Hepatocyte (in vitro differentiated cells): ENCODE results near the gene SBF2. TPM values are rescaled to one million over a fixed set of nuclear protein-coding genes. Genes with fewer than 3 reads are reported as not detected.

Experiments used
- DNase-seq: peaks from one replicate; pipeline ENCODE4 v3.0.0-alpha.2; 2016; ENCODE audit warnings: low spot score
- H2AFZ ChIP-seq: fragments of 200-600 bp; sonication (generic); 2 replicates; pipeline ENCODE4 v1.6.0; 2016; ENCODE audit warnings: antibody characterized with exemption, mild to moderate bottlenecking
- H3K27ac ChIP-seq: fragments of 200-600 bp; sonication (generic); 2 replicates; pipeline ENCODE4 v1.5.1; 2016; ENCODE audit warnings: mild to moderate bottlenecking
- H3K27me3 ChIP-seq: fragments of 200-600 bp; sonication (generic); 2 replicates; pipeline ENCODE4 v1.6.1; 2016
- H3K36me3 ChIP-seq: fragments of 200-600 bp; sonication (generic); replicated peaks from 2 replicates; pipeline ENCODE4 v1.5.1; 2016; ENCODE audit warnings: low read depth; ENCODE audit not compliant: insufficient read depth
- H3K4me1 ChIP-seq: fragments of 200-600 bp; sonication (generic); 2 replicates; pipeline ENCODE4 v1.5.1; 2016; ENCODE audit warnings: mild to moderate bottlenecking, moderate library complexity; ENCODE audit not compliant: insufficient read depth
- H3K4me2 ChIP-seq: fragments of 200-600 bp; sonication (generic); 2 replicates; pipeline ENCODE4 v1.6.0; 2016
- H3K4me3 ChIP-seq: fragments of 200-600 bp; sonication (generic); 2 replicates; pipeline ENCODE4 v1.5.1; 2016; ENCODE audit warnings: mild to moderate bottlenecking
- H3K79me2 ChIP-seq: fragments of 200-600 bp; sonication (generic); 2 replicates; pipeline ENCODE4 v1.6.0; 2017; ENCODE audit warnings: mild to moderate bottlenecking
- H3K9me2 ChIP-seq: fragments of 200-600 bp; sonication (generic); replicated peaks from 2 replicates; pipeline ENCODE4 v1.6.0; 2017; ENCODE audit warnings: mild to moderate bottlenecking; ENCODE audit not compliant: insufficient read depth
- H3K9me3 ChIP-seq: fragments of 200-600 bp; sonication (generic); 2 replicates; pipeline ENCODE4 v1.5.1; 2016; ENCODE audit warnings: low read depth, mild to moderate bottlenecking
- H4K20me1 ChIP-seq: fragments of 200-600 bp; sonication (generic); 2 replicates; pipeline ENCODE4 v1.6.0; 2016; ENCODE audit warnings: mild to moderate bottlenecking; ENCODE audit not compliant: insufficient read depth, poor library complexity, severe bottlenecking
- EZH2 ChIP-seq: fragments of 200-600 bp; sonication (generic); IDR thresholded peaks from 2 replicates; pipeline ENCODE4 v1.6.1; 2016; ENCODE audit warnings: antibody characterized with exemption, mild to moderate bottlenecking, borderline replicate concordance
- EZH2phosphoT487 ChIP-seq: fragments of 200-600 bp; sonication (generic); IDR thresholded peaks from one replicate; pipeline ENCODE4 v1.6.1; 2018; ENCODE audit warnings: antibody characterized with exemption, mild to moderate bottlenecking, low read depth, moderate library complexity; ENCODE audit not compliant: unreplicated experiment, severe bottlenecking
- WGBS: methylation state at CpG from one replicate; pipeline ENCODE4 v1.1.6; 2016; ENCODE audit warnings: low lambda C conversion rate; ENCODE audit errors: missing lambda C conversion rate; 5-methylcytosine and 5-hydroxymethylcytosine counted together
- polyA plus RNA-seq: library from polyadenylated mRNA; unstranded; fragments of >200 nt; fragmentation: Nextera tagmentation; extraction: Ambion mirVana; gene quantifications from 2 replicates; pipeline ENCODE4 v1.2.1, GENCODE V29; 2016
- total RNA-seq: library from RNA; depleted of rRNA; stranded (reverse); fragments of >200 nt; gene quantifications from 2 replicates; pipeline ENCODE4 v1.2.3, GENCODE V29; 2014
- TF ChIP-seq, protein P1 (sequence below): fragments of 200-600 bp; sonication (generic); IDR thresholded peaks from 2 replicates; pipeline ENCODE4 v1.5.1; 2016; ENCODE audit warnings: antibody characterized with exemption, mild to moderate bottlenecking; ENCODE audit not compliant: poor library complexity

Gene SBF2
- total and polyA plus RNA-seq, 2 experiments from 2014 or later: 25.7 to 83.2 TPM

GRCh38 chr11:9875399-9875798 is 418.6 kb downstream of the SBF2 start:
- Histone ChIP-seq H2AFZ (no peak overlapping the region), H3K9me3 (no peaks in the 10 kb centered on the region), H3K4me3 (no peak overlapping the region), H3K27me3 (no peaks in the 10 kb centered on the region), H3K79me2 (no peaks in the 10 kb centered on the region), H3K36me3 (no peaks in the 10 kb centered on the region), H3K4me2 (no peak overlapping the region), H3K9me2 (no peaks in the 10 kb centered on the region), H3K4me1 (peaks cover 6% of the 10 kb centered on the region), H3K27ac (peak overlapping the region; percentile 14), H4K20me1 (no peaks in the 10 kb centered on the region)
- no peak for DNase-seq
- 66% methylated on average over 1 of the region's 1 CpG for WGBS
- no peak for TF ChIP-seq EZH2phosphoT487
- no peak for TF ChIP-seq EZH2
- TF ChIP-seq, protein P1, sequence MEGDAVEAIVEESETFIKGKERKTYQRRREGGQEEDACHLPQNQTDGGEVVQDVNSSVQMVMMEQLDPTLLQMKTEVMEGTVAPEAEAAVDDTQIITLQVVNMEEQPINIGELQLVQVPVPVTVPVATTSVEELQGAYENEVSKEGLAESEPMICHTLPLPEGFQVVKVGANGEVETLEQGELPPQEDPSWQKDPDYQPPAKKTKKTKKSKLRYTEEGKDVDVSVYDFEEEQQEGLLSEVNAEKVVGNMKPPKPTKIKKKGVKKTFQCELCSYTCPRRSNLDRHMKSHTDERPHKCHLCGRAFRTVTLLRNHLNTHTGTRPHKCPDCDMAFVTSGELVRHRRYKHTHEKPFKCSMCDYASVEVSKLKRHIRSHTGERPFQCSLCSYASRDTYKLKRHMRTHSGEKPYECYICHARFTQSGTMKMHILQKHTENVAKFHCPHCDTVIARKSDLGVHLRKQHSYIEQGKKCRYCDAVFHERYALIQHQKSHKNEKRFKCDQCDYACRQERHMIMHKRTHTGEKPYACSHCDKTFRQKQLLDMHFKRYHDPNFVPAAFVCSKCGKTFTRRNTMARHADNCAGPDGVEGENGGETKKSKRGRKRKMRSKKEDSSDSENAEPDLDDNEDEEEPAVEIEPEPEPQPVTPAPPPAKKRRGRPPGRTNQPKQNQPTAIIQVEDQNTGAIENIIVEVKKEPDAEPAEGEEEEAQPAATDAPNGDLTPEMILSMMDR: no peak

- Histone ChIP-seq H3K79me2 (no peaks in the 10 kb centered on the region), H3K4me3 (no peak overlapping the region), H3K4me2 (no peak overlapping the region), H3K9me3 (no peaks in the 10 kb centered on the region), H3K9me2 (no peaks in the 10 kb centered on the region), H4K20me1 (no peaks in the 10 kb centered on the region), H3K4me1 (peaks cover 6% of the 10 kb centered on the region), H3K27ac (no peak overlapping the region), H3K36me3 (no peaks in the 10 kb centered on the region), H3K27me3 (no peaks in the 10 kb centered on the region), H2AFZ (no peak overlapping the region)
- no peak for DNase-seq
- TF ChIP-seq EZH2 (no peak), EZH2phosphoT487 (no peak)
Measured at GRCh38 chr11:9874466-9874865, 419.6 kb downstream of the SBF2 start.

DNA sequence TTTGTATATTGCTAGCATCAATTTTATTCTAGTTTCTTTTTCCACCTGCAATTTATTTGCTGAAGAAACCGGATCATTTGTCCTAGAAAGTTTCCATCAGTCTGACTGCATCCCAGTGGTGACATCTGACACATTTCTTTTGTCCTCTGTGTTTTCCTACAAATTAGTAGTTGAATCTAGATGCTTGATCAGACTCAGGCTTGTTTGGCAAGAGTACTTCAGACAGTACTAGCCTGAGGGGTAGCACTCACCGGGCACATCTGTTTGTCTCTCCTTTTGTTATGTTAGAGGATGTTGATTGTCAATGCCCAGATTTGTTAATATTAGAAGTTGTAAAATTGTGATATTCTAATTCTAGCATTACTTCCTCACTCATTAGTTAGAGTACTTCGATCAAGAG is 425.4 kb downstream of the SBF2 start:
- WGBS: 89% methylated on average over 3 of the region's 3 CpGs
- no peak overlapping the region for H3K27ac ChIP-seq
- TF ChIP-seq EZH2 (no peak), EZH2phosphoT487 (no peak)
- TF ChIP-seq, protein P1: no peak

DNA sequence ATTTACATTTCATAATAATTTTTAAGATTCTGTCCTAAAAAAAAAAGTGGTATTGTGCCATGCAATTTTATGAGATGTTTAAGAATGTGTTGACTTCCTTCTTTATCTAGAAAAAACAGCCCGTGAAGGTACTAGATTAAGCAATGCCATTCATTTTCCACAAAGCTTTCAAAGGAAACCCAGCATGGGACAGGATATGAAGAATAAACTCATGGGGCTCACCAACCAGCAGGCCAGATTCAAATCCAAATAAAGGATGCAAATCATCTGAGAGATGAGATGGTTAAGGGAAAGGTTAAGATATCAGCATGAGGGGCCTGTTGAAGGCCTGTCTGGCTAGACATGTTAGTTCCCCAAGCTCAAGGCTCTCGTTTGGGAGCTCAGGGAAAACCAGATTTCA is 431.0 kb downstream of the SBF2 start:
- Histone ChIP-seq H3K79me2 (peaks cover 8% of the 10 kb centered on the region), H3K27ac (no peak overlapping the region), H2AFZ (no peak overlapping the region), H4K20me1 (no peaks in the 10 kb centered on the region), H3K9me3 (no peaks in the 10 kb centered on the region), H3K4me1 (peaks cover 13% of the 10 kb centered on the region), H3K36me3 (no peaks in the 10 kb centered on the region), H3K4me3 (no peak overlapping the region), H3K9me2 (no peaks in the 10 kb centered on the region), H3K4me2 (no peak overlapping the region), H3K27me3 (no peaks in the 10 kb centered on the region)
- TF ChIP-seq, protein P1: no peak
- TF ChIP-seq EZH2phosphoT487 (no peak), EZH2 (no peak)
- 45% methylated on average over 2 of the region's 2 CpGs for WGBS
- DNase-seq: no peak

More for the DNA sequence above, 425.4 kb downstream of the SBF2 start:
- no peaks in the 10 kb centered on the region for H4K20me1 ChIP-seq
- H3K4me2 ChIP-seq: no peak overlapping the region
- no peak overlapping the region for H2AFZ ChIP-seq
- H3K9me2 ChIP-seq: no peaks in the 10 kb centered on the region
- peaks cover 8% of the 10 kb centered on the region for H3K79me2 ChIP-seq
- no peaks in the 10 kb centered on the region for H3K36me3 ChIP-seq
- no peaks in the 10 kb centered on the region for H3K27me3 ChIP-seq
- no peak overlapping the region for H3K4me3 ChIP-seq
- no peaks in the 10 kb centered on the region for H3K4me1 ChIP-seq
- H3K9me3 ChIP-seq: no peaks in the 10 kb centered on the region
- DNase-seq: no peak
